Mesendoderm (in vitro differentiated cells): ENCODE data around the gene BDNF.
A peak's percentile ranks its signal among the peaks of the same experiment; 100 is the strongest.

ENCODE experiments used
- DNase-seq: peaks from one replicate; pipeline ENCODE4 v3.0.0; 2013
- H2AK5ac ChIP-seq: 2 replicates; pipeline ENCODE4 v1.6.1; 2013; ENCODE audit warnings: low read length, inconsistent platforms
- H2BK120ac ChIP-seq: 2 replicates; pipeline ENCODE4 v1.6.1; 2013; ENCODE audit warnings: low read depth, mild to moderate bottlenecking, low read length, moderate library complexity, mixed read lengths
- H2BK15ac ChIP-seq: replicated peaks from 2 replicates; pipeline ENCODE4 v1.6.1; 2013; ENCODE audit warnings: low read depth, mild to moderate bottlenecking, moderate library complexity
- H2BK5ac ChIP-seq: 2 replicates; pipeline ENCODE4 v1.6.1; 2013; ENCODE audit warnings: low read length, inconsistent platforms
- H3K18ac ChIP-seq: 2 replicates; pipeline ENCODE4 v1.6.1; 2013; ENCODE audit warnings: mild to moderate bottlenecking, low read length, mixed read lengths
- H3K23ac ChIP-seq: one replicate; pipeline ENCODE4 v1.6.1; 2013; ENCODE audit warnings: low read length
- H3K27ac ChIP-seq: 2 replicates; pipeline ENCODE4 v1.5.1; 2013; ENCODE audit warnings: low read depth, mild to moderate bottlenecking, inconsistent platforms, low read length, moderate library complexity
- H3K27me3 ChIP-seq: 2 replicates; pipeline ENCODE4 v1.6.1; 2013; ENCODE audit warnings: low read length, control low read depth, mild to moderate bottlenecking, inconsistent platforms; ENCODE audit not compliant: insufficient read depth, poor library complexity
- H3K36me3 ChIP-seq: 2 replicates; pipeline ENCODE4 v1.6.1; 2013; ENCODE audit warnings: low read length, inconsistent platforms; ENCODE audit not compliant: control insufficient read depth, insufficient read depth
- H3K4ac ChIP-seq: one replicate; pipeline ENCODE4 v1.6.1; 2013; ENCODE audit warnings: low read depth, mild to moderate bottlenecking, low read length, moderate library complexity
- H3K4me1 ChIP-seq: 2 replicates; pipeline ENCODE4 v1.6.1; 2013; ENCODE audit warnings: low read depth, low read length, inconsistent platforms; ENCODE audit not compliant: control insufficient read depth
- H3K4me2 ChIP-seq: 2 replicates; pipeline ENCODE4 v1.6.1; 2013; ENCODE audit warnings: low read length
- H3K4me3 ChIP-seq: 2 replicates; pipeline ENCODE4 v1.5.1; 2013; ENCODE audit warnings: mild to moderate bottlenecking, low read length
- H3K56ac ChIP-seq: one replicate; pipeline ENCODE4 v1.6.1; 2013; ENCODE audit warnings: low read length
- H3K79me1 ChIP-seq: 2 replicates; pipeline ENCODE4 v1.6.1; 2013; ENCODE audit warnings: low read length, inconsistent platforms
- H3K79me2 ChIP-seq: 2 replicates; pipeline ENCODE4 v1.6.1; 2013; ENCODE audit warnings: mild to moderate bottlenecking, low read length; ENCODE audit not compliant: control insufficient read depth, insufficient read depth
- H3K9ac ChIP-seq: 2 replicates; pipeline ENCODE4 v1.6.1; 2013; ENCODE audit warnings: low read length, inconsistent platforms
- H4K5ac ChIP-seq: one replicate; pipeline ENCODE4 v1.6.1; 2013; ENCODE audit warnings: low read length
- H4K8ac ChIP-seq: one replicate; pipeline ENCODE4 v1.6.1; 2013; ENCODE audit warnings: low read depth, mild to moderate bottlenecking, control low read depth, low read length, moderate library complexity
- WGBS: extraction: QIAGEN DNeasy Blood & Tissue Kit; methylation state at CpG from one replicate; pipeline ENCODE4 v1.1.7; 2013; ENCODE audit warnings: low lambda C conversion rate, missing lambda C conversion rate; ENCODE audit not compliant: insufficient coverage; ENCODE audit errors: extremely low coverage; 5-methylcytosine and 5-hydroxymethylcytosine counted together

BDNF gene

GRCh38 chr11:27626938-27627586, 73.2 kb downstream of the BDNF start:
- H3K36me3 ChIP-seq = no peaks in the 10 kb centered on the region
- H3K79me2 ChIP-seq = no peaks in the 10 kb centered on the region
- H2BK120ac ChIP-seq = no peak overlapping the region
- no peak overlapping the region for H2BK5ac ChIP-seq
- no peak overlapping the region for H3K56ac ChIP-seq
- DNase-seq = no peak
- H3K79me1 ChIP-seq = no peaks in the 10 kb centered on the region
- H3K4me2 ChIP-seq = no peak overlapping the region
- WGBS = no CpG with 5 or more reads among the region's 4 CpGs
- H2BK15ac ChIP-seq = no peak overlapping the region
- no peak overlapping the region for H3K18ac ChIP-seq
- H3K4me1 ChIP-seq = peaks cover 2% of the 10 kb centered on the region
- H3K9ac ChIP-seq = no peak overlapping the region
- no peak overlapping the region for H3K23ac ChIP-seq
- no peak overlapping the region for H3K4me3 ChIP-seq
- H3K4ac ChIP-seq = no peak overlapping the region
- H2AK5ac ChIP-seq = no peak overlapping the region
- no peak overlapping the region for H3K27ac ChIP-seq
- no peak overlapping the region for H4K8ac ChIP-seq
- no peak overlapping the region for H4K5ac ChIP-seq
- no peaks in the 10 kb centered on the region for H3K27me3 ChIP-seq

- H3K4me3 ChIP-seq = no peak overlapping the region
- H2AK5ac ChIP-seq = no peak overlapping the region
- no peaks in the 10 kb centered on the region for H3K79me2 ChIP-seq
- no peaks in the 10 kb centered on the region for H3K79me1 ChIP-seq
- no peak overlapping the region for H3K4me2 ChIP-seq
- no peak for DNase-seq
- H3K9ac ChIP-seq = no peak overlapping the region
- no peak overlapping the region for H2BK15ac ChIP-seq
- H3K27ac ChIP-seq = peak overlapping the region; percentile 40
- no peak overlapping the region for H3K23ac ChIP-seq
- H3K56ac ChIP-seq = no peak overlapping the region
- no CpG with 5 or more reads among the region's 4 CpGs for WGBS
- H3K27me3 ChIP-seq = no peaks in the 10 kb centered on the region
- no peak overlapping the region for H4K5ac ChIP-seq
- no peak overlapping the region for H2BK5ac ChIP-seq
- H3K36me3 ChIP-seq = peaks cover under 1% of the 10 kb centered on the region
- no peak overlapping the region for H2BK120ac ChIP-seq
- H4K8ac ChIP-seq = no peak overlapping the region
- no peak overlapping the region for H3K18ac ChIP-seq
- peaks cover 2% of the 10 kb centered on the region for H3K4me1 ChIP-seq
- H3K4ac ChIP-seq = no peak overlapping the region
These were observed 73.9 kb downstream of the BDNF start for GRCh38 chr11:27626269-27626937.

- H2BK5ac ChIP-seq = no peak overlapping the region
- no peak overlapping the region for H3K9ac ChIP-seq
- H2AK5ac ChIP-seq = no peak overlapping the region
- no peak overlapping the region for H2BK120ac ChIP-seq
- H3K27me3 ChIP-seq = no peaks in the 10 kb centered on the region
- peaks cover 2% of the 10 kb centered on the region for H3K4me1 ChIP-seq
- H4K8ac ChIP-seq = no peak overlapping the region
- H3K18ac ChIP-seq = no peak overlapping the region
- no peak overlapping the region for H3K4ac ChIP-seq
- no peak overlapping the region for H3K4me3 ChIP-seq
- H3K4me2 ChIP-seq = no peak overlapping the region
- H4K5ac ChIP-seq = no peak overlapping the region
- no peaks in the 10 kb centered on the region for H3K79me1 ChIP-seq
- H3K36me3 ChIP-seq = peaks cover 2% of the 10 kb centered on the region
- H3K56ac ChIP-seq = no peak overlapping the region
- no peak overlapping the region for H3K23ac ChIP-seq
- WGBS = no CpG with 5 or more reads among the region's 1 CpG
- no peak overlapping the region for H3K27ac ChIP-seq
- H3K79me2 ChIP-seq = no peaks in the 10 kb centered on the region
- no peak for DNase-seq
- no peak overlapping the region for H2BK15ac ChIP-seq
These were observed 74.8 kb downstream of the BDNF start for GRCh38 chr11:27625347-27625912.

DNA sequence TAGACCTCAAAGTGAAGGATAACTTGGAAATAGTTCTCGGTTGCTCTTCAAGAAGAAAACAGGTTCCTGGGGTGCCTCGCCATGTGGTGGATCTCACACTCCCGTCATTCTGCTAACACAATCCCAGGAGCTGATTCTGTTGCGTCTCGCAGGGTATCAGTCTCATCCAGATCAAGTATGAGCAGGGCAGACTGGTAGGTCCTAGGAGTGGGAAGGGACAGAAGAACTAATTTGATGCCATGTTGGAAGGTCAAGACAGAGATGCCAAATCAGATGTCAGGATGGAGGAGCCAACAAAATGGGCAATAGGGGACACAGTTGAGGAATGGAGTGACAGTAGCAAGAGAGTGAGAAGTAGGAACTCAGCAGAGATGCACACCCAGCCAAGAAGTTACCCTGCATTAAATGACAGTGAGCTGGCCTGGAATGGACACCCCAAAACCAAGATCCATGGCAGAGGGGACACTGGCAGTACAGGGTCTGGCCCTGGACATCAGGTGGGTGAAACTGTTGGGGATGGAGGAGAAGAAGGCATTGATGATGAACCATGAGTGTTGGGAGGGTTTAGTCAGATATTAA, 76.2 kb downstream of the BDNF start:
- Histone ChIP-seq H3K79me2 (no peaks in the 10 kb centered on the region), H2AK5ac (no peak overlapping the region), H3K56ac (no peak overlapping the region), H2BK15ac (no peak overlapping the region), H2BK120ac (no peak overlapping the region), H4K8ac (no peak overlapping the region), H4K5ac (no peak overlapping the region), H3K4ac (no peak overlapping the region), H3K9ac (no peak overlapping the region), H3K4me2 (no peak overlapping the region), H3K4me1 (peaks cover 2% of the 10 kb centered on the region), H3K27ac (no peak overlapping the region), H3K79me1 (no peaks in the 10 kb centered on the region), H3K18ac (no peak overlapping the region), H3K4me3 (no peak overlapping the region), H2BK5ac (no peak overlapping the region), H3K27me3 (no peaks in the 10 kb centered on the region), H3K36me3 (peaks cover 2% of the 10 kb centered on the region), H3K23ac (no peak overlapping the region)
- no peak for DNase-seq
- no CpG with 5 or more reads among the region's 5 CpGs for WGBS

- no peak overlapping the region for H3K4me3 ChIP-seq
- no peak overlapping the region for H2AK5ac ChIP-seq
- no peak overlapping the region for H2BK15ac ChIP-seq
- H2BK120ac ChIP-seq = no peak overlapping the region
- H3K27ac ChIP-seq = no peak overlapping the region
- no CpG with 5 or more reads among the region's 6 CpGs for WGBS
- H3K23ac ChIP-seq = no peak overlapping the region
- H4K8ac ChIP-seq = no peak overlapping the region
- no peak overlapping the region for H4K5ac ChIP-seq
- H3K4ac ChIP-seq = no peak overlapping the region
- peak; percentile 47 for DNase-seq
- H3K79me1 ChIP-seq = no peaks in the 10 kb centered on the region
- H3K4me1 ChIP-seq = no peaks in the 10 kb centered on the region
- H3K27me3 ChIP-seq = no peaks in the 10 kb centered on the region
- no peak overlapping the region for H3K4me2 ChIP-seq
- no peak overlapping the region for H3K9ac ChIP-seq
- H3K79me2 ChIP-seq = no peaks in the 10 kb centered on the region
- H3K18ac ChIP-seq = no peak overlapping the region
- peaks cover 2% of the 10 kb centered on the region for H3K36me3 ChIP-seq
- no peak overlapping the region for H2BK5ac ChIP-seq
- H3K56ac ChIP-seq = no peak overlapping the region
These were observed 77.5 kb downstream of the BDNF start for GRCh38 chr11:27622541-27623300.
